Epithelial cell of prostate (primary cell): ENCODE results near the gene P2RX4.
"Not testable (repeated sequence)": the region's sequence is repeated elsewhere in the genome, so short reads cannot be mapped to it uniquely, and the experiment has no call there.

Source experiments
- DNase-seq: peaks from one replicate; pipeline ENCODE4 v3.0.0-alpha.2; 2011; ENCODE audit warnings: low read depth, low spot score
- H3K27ac ChIP-seq: fragments of 450-650 bp; 2 replicates; pipeline ENCODE4 v1.5.1; 2017; ENCODE audit warnings: mild to moderate bottlenecking

P2RX4 gene

GRCh38 chr12:121217761-121218160, 7.8 kb downstream of the P2RX4 start:
- no peak overlapping the region for H3K27ac ChIP-seq
- DNase-seq = no peak

- DNase-seq = no peak
- H3K27ac ChIP-seq = no peak overlapping the region
Measured at GRCh38 chr12:121218588-121219352, 8.8 kb downstream of the P2RX4 start.

- no peak overlapping the region for H3K27ac ChIP-seq
- no peak for DNase-seq
Measured at GRCh38 chr12:121219353-121219986, 9.5 kb downstream of the P2RX4 start.

GRCh38 chr12:121222847-121223246, 12.9 kb downstream of the P2RX4 start:
- no peak for DNase-seq
- H3K27ac ChIP-seq = no peak overlapping the region

GRCh38 chr12:121223292-121224285, 13.7 kb downstream of the P2RX4 start:
- no peak overlapping the region for H3K27ac ChIP-seq

GRCh38 chr12:121224591-121224990, 14.7 kb downstream of the P2RX4 start:
- no peak overlapping the region for H3K27ac ChIP-seq
- DNase-seq = no peak

More at GRCh38 chr12:121223292-121224285, 13.7 kb downstream of the P2RX4 start:
- DNase-seq = no peak

GRCh38 chr12:121226399-121226798, 16.5 kb downstream of the P2RX4 start:
- no peak overlapping the region for H3K27ac ChIP-seq
- no peak for DNase-seq

- H3K27ac ChIP-seq, DNase-seq: not testable (repeated sequence)
Measured at GRCh38 chr12:121226871-121227270, 16.9 kb downstream of the P2RX4 start.

- peak; percentile 26 for DNase-seq
- H3K27ac ChIP-seq = no peak overlapping the region
Measured at GRCh38 chr12:121227294-121227693, 17.4 kb downstream of the P2RX4 start.

- H3K27ac ChIP-seq = no peak overlapping the region
- no peak for DNase-seq
Measured at GRCh38 chr12:121228919-121229665, 19.2 kb downstream of the P2RX4 start.

- DNase-seq, H3K27ac ChIP-seq: not testable (repeated sequence)
Measured at GRCh38 chr12:121229826-121230537, 20.1 kb downstream of the P2RX4 start.

GRCh38 chr12:121230538-121230907, 20.6 kb downstream of the P2RX4 start:
- no peak for DNase-seq
- H3K27ac ChIP-seq = no peak overlapping the region

- no peak for DNase-seq
- no peak overlapping the region for H3K27ac ChIP-seq
Measured at GRCh38 chr12:121232163-121232562, 22.2 kb downstream of the P2RX4 start.

GRCh38 chr12:121232977-121233627, 23.2 kb downstream of the P2RX4 start:
- no peak for DNase-seq
- H3K27ac ChIP-seq = no peak overlapping the region

- no peak for DNase-seq
- H3K27ac ChIP-seq = no peak overlapping the region
Measured at GRCh38 chr12:121233628-121234020, 23.7 kb downstream of the P2RX4 start.

- H3K27ac ChIP-seq = no peak overlapping the region
Measured at GRCh38 chr12:121236776-121237175, 26.8 kb downstream of the P2RX4 start.

GRCh38 chr12:121237415-121237814, 27.5 kb downstream of the P2RX4 start:
- no peak for DNase-seq
- no peak overlapping the region for H3K27ac ChIP-seq

More at GRCh38 chr12:121236776-121237175, 26.8 kb downstream of the P2RX4 start:
- DNase-seq = no peak

GRCh38 chr12:121238086-121238485, 28.2 kb downstream of the P2RX4 start:
- no peak for DNase-seq
- H3K27ac ChIP-seq = no peak overlapping the region
